GM06990 (cell line): ENCODE results near the gene GPRC5C.

Source experiments
- DNase-seq: peaks from one replicate; pipeline ENCODE4 v3.0.0-alpha.2; 2011; ENCODE audit not compliant: insufficient read length; ENCODE audit errors: extremely low read depth
- H3K27me3 ChIP-seq: replicated peaks from 2 replicates; pipeline ENCODE4 v1.6.0; 2011; ENCODE audit warnings: low read length; ENCODE audit not compliant: control insufficient read depth, insufficient read depth
- H3K36me3 ChIP-seq: 2 replicates; pipeline ENCODE4 v1.5.1; 2011; ENCODE audit warnings: low read length; ENCODE audit not compliant: control insufficient read depth, insufficient read depth
- H3K4me3 ChIP-seq: replicated peaks from 2 replicates; pipeline ENCODE4 v1.5.1; 2011; ENCODE audit warnings: low read depth, mild to moderate bottlenecking, control low read depth, low read length
- CTCF ChIP-seq: IDR thresholded peaks from 2 replicates; pipeline ENCODE4 v1.5.1; 2011; ENCODE audit warnings: low read length, control low read depth, mild to moderate bottlenecking, inconsistent platforms; ENCODE audit not compliant: insufficient read depth, poor library complexity, severe bottlenecking

The GPRC5C gene

GRCh38 chr17:74393346-74393942 lies 38.4 kb upstream of the GPRC5C start:
- H3K36me3 ChIP-seq = no peaks in the 10 kb centered on the region
- no peak for DNase-seq
- no peak for TF ChIP-seq CTCF

GRCh38 chr17:74394275-74394950 lies 37.5 kb upstream of the GPRC5C start:
- no peak overlapping the region for H3K4me3 ChIP-seq
- TF ChIP-seq CTCF = no peak
- no peaks in the 10 kb centered on the region for H3K27me3 ChIP-seq
- no peaks in the 10 kb centered on the region for H3K36me3 ChIP-seq
- DNase-seq = no peak

More at GRCh38 chr17:74393346-74393942, 38.4 kb upstream of the GPRC5C start:
- Histone ChIP-seq H3K27me3 (no peaks in the 10 kb centered on the region), H3K4me3 (no peak overlapping the region)

GRCh38 chr17:74394977-74395376 lies 36.9 kb upstream of the GPRC5C start:
- Histone ChIP-seq H3K36me3 (no peaks in the 10 kb centered on the region), H3K27me3 (no peaks in the 10 kb centered on the region), H3K4me3 (no peak overlapping the region)
- no peak for TF ChIP-seq CTCF
- no peak for DNase-seq

GRCh38 chr17:74396567-74396966 lies 35.3 kb upstream of the GPRC5C start:
- DNase-seq = no peak
- H3K27me3 ChIP-seq = no peaks in the 10 kb centered on the region
- TF ChIP-seq CTCF = no peak

GRCh38 chr17:74402048-74402447 lies 29.8 kb upstream of the GPRC5C start:
- DNase-seq = no peak
- Histone ChIP-seq H3K27me3 (no peaks in the 10 kb centered on the region; the same call in 1 of the 2 replicates), H3K4me3 (no peak overlapping the region), H3K36me3 (no peaks in the 10 kb centered on the region)
- TF ChIP-seq CTCF = no peak

More at GRCh38 chr17:74396567-74396966, 35.3 kb upstream of the GPRC5C start:
- Histone ChIP-seq H3K36me3 (no peaks in the 10 kb centered on the region), H3K4me3 (no peak overlapping the region)
